ENCODE results near the gene HDAC8. TPM values are rescaled to one million over a fixed set of nuclear protein-coding genes. Genes with fewer than 3 reads are reported as not detected.

The HDAC8 gene
- total and polyA plus RNA-seq, 2 experiments from 2014 or later, result 36.6 to 40.3 TPM

DNA sequence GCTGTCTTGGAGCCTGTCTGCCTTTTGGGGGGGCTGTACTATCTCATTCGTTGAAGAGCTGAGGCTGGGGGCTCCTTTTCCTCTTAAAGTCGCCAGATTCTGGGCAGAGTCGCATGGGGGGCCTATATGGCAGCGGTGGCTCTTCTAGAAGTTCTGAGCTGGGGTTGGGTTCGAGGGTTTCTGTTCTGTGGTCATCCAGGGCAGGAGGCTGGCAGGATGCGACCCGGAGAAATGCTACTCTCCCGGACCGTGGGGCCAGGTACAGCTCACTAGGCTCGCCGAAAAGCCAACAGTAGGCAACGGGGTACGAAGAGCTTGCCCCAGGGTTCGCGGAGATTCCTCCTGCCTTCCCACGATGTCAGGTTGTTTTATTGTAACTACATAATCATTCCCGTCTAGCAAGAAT, 265.0 kb downstream of the HDAC8 start:
- peaks cover 54% of the 10 kb centered on the region for H3K27me3 ChIP-seq
- no peaks in the 10 kb centered on the region for H3K36me3 ChIP-seq
- H3K4me3 ChIP-seq, result peak overlapping the region; percentile 59
- no peaks in the 10 kb centered on the region for H3K4me1 ChIP-seq (ENCODE audit: low read depth)
- TF ChIP-seq, protein P1, sequence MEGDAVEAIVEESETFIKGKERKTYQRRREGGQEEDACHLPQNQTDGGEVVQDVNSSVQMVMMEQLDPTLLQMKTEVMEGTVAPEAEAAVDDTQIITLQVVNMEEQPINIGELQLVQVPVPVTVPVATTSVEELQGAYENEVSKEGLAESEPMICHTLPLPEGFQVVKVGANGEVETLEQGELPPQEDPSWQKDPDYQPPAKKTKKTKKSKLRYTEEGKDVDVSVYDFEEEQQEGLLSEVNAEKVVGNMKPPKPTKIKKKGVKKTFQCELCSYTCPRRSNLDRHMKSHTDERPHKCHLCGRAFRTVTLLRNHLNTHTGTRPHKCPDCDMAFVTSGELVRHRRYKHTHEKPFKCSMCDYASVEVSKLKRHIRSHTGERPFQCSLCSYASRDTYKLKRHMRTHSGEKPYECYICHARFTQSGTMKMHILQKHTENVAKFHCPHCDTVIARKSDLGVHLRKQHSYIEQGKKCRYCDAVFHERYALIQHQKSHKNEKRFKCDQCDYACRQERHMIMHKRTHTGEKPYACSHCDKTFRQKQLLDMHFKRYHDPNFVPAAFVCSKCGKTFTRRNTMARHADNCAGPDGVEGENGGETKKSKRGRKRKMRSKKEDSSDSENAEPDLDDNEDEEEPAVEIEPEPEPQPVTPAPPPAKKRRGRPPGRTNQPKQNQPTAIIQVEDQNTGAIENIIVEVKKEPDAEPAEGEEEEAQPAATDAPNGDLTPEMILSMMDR (IDR thresholded peaks at IDR 0.05; ENCODE audit: low read depth, low read length), result no peak
- no peaks in the 10 kb centered on the region for H3K9me3 ChIP-seq (ENCODE audit: low read depth)
- H3K27ac ChIP-seq, result no peak overlapping the region
- DNase-seq (ENCODE audit: low read depth in 1 of 2, low spot score in 1 of 2), result no peak

DNA sequence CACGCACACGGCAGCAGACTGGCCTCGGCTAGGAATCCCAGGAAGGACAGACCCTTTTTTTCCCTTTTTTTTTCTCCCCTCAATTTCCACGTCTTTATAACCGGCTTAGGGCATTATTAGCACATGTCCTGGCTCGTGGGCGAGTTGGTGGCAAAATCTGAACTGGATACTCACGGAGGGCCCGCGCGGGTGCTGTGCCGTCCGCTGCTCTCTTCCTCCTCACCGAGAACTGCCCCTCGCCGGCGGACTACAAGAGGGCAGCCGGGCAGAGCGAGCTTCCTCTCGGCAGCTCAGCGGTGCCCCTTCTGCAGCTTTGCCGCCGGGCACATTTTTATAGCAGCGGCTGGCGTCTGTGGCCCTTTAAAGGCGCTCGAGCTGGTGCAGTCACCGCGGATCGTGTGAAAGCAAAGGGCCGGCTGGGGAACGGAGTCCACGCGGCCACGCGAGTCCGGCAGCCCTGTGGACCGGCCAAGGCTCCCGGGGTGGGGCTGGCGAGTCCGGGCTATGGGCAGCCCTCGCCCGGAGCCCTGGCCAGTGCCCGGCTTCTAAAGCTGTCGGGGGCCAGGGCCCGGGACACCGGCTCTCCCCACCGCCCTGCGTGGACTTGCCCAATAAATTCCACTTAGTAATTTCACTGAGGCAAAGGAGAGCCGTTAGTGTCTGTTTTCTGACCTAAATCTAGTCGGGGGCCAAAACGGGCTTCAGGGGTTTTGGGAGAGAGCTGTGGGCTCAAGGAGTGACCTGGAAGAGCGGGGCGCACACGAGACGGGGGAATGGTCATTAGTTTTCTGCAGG, 265.6 kb downstream of the HDAC8 start:
- H3K4me3 ChIP-seq, result peak overlapping the region; percentile 59
- DNase-seq (ENCODE audit: low read depth in 1 of 2, low spot score in 1 of 2), result peak; percentile 70 to 73
- no peak overlapping the region for H3K27ac ChIP-seq
- H3K36me3 ChIP-seq, result no peaks in the 10 kb centered on the region
- peaks cover 59% of the 10 kb centered on the region for H3K27me3 ChIP-seq
- no peaks in the 10 kb centered on the region for H3K4me1 ChIP-seq (ENCODE audit: low read depth)
- no peaks in the 10 kb centered on the region for H3K9me3 ChIP-seq (ENCODE audit: low read depth)
- TF ChIP-seq, protein P1 (IDR thresholded peaks at IDR 0.05; ENCODE audit: low read depth, low read length), result no peak

DNA sequence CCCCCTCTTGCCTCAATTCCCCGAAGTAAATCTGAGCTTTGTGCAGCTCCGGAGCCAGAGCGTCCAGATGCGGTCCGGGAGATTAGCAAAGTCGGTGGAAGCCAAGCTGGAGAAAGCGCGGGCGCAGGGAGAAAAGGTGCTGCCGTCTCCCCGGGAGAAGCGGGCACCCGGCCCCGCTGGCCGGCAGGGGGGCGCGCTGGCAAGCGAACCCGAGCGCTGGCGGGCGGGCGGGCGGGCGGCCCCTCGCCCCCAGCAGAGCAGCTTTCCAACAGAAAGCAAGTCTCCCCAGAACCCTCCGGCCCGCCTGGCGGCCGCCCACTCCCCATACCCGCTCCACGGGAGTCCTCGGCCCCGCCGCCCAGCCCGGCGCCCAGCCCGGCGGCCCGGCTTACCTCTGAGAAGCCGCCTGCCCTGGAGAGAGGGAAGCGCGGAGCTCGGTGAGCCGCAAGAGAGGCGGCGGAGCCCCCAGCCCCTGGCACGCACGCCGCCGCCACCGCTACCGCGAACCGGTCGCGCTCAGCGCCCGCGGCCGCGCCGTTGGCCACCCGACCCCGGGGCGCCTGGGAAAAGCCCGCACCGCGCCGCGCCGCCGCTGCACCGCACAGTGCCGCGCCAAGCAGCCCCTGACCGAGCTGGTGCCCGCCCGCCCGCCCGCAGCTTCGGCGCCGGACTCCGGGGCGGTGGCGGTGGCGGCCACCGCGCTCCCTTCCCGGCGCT, 266.4 kb downstream of the HDAC8 start:
- Histone ChIP-seq H3K9me3 (ENCODE audit: low read depth) (no peaks in the 10 kb centered on the region), H3K27ac (no peak overlapping the region), H3K4me3 (peak overlapping the region; percentile 59), H3K27me3 (peaks cover 63% of the 10 kb centered on the region), H3K4me1 (ENCODE audit: low read depth) (no peaks in the 10 kb centered on the region), H3K36me3 (no peaks in the 10 kb centered on the region)
- TF ChIP-seq, protein P1 (IDR thresholded peaks at IDR 0.05; ENCODE audit: low read depth, low read length), result no peak
- DNase-seq (ENCODE audit: low read depth in 1 of 2, low spot score in 1 of 2), result peak in 1 of 2 donors; percentile 26

DNA sequence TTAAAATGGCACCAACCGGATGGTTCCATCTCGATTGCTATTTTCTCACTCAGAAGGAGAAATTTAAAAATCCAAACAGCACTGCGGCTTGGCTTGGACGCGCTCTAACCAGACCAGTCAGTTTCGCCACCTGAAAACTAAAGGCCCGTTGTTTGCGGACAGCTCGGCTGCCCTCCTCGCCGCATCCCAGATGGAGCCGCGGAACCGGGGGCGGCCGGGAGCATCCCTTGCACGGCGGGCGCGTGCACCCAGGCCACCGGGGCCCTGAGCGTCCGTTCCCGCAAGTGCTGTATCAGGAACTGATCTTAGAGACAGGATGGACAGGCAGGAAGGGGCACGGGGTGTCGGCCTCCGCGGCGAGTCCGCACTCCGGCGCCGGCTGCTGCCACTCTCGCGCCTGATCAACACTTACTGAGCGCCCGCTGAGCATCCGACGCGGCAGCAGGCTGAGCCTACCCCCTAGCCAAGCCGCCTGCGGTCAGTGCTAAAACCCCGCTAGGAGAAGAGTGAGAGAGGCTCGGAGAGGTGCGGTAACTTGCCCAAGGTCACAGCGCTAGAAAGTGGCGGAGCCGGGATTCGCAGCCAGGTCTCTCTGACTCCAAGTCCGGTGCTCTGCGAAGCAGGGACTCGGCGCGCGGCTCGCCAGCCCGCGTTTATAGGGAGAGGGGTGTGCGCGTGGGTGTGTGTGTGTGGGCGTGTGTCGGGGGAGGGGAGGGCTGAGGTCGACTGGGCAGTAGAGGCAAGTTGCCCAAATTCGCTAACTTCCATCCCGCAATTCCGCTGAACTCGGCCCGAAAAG, 267.2 kb downstream of the HDAC8 start, which contains the start of gene CITED1:
TSS of gene CITED1 (minus strand) at position 629 of the 799 bp plus-strand sequence. CDS start 3,045 bp downstream, outside the sequence.
- H3K4me3 ChIP-seq, result peak within 1 kb of the TSS; percentile 59
- DNase-seq (ENCODE audit: low read depth in 1 of 2, low spot score in 1 of 2), result no peak
- H3K27ac ChIP-seq, result no peak within 1 kb of the TSS
- no peaks in the 10 kb centered on the region for H3K4me1 ChIP-seq (ENCODE audit: low read depth)
- peaks cover 63% of the 10 kb centered on the region for H3K27me3 ChIP-seq
- H3K36me3 ChIP-seq, result no peaks in the 10 kb centered on the region
- H3K9me3 ChIP-seq (ENCODE audit: low read depth), result no peaks in the 10 kb centered on the region
- TF ChIP-seq, protein P1 (IDR thresholded peaks at IDR 0.05; ENCODE audit: low read depth, low read length), result no peak

DNA sequence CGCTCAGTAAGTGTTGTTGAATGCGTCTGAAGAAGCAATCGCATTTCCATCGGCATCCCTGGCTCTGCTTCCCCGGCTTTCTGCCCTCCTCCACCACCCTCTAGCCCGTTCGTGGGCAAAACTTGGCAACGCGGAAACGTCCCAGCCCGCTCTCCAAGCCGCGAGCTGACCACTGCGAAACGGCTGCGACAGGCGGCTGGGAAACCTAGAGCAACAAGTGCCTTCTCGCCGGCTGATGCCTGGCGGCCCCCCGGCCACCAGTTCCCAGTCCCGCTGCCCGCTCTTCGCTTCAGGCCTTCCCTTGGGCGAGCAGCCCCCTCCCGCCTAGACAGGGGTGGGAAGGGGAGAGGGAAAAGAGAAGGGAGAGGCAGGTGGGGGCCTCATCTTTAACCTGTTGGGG, 267.8 kb downstream of the HDAC8 start:
- TF ChIP-seq, protein P1 (IDR thresholded peaks at IDR 0.05; ENCODE audit: low read depth, low read length), result no peak
- peaks cover 65% of the 10 kb centered on the region for H3K27me3 ChIP-seq
- H3K4me1 ChIP-seq (ENCODE audit: low read depth), result no peaks in the 10 kb centered on the region
- no peaks in the 10 kb centered on the region for H3K36me3 ChIP-seq
- H3K4me3 ChIP-seq, result peak overlapping the region; percentile 59
- H3K9me3 ChIP-seq (ENCODE audit: low read depth), result no peaks in the 10 kb centered on the region
- no peak overlapping the region for H3K27ac ChIP-seq
- peak in 1 of 2 donors; percentile 33 for DNase-seq (ENCODE audit: low read depth in 1 of 2, low spot score in 1 of 2)

Measured in cardiac muscle cell (in vitro differentiated cells and primary cell).